GM12878 (cell line): ENCODE measurements around the gene STARD10. TPM values are rescaled to one million over a fixed set of nuclear protein-coding genes. Genes with fewer than 3 reads are reported as not detected.

Experiments
- ATAC-seq: fragments of 200-7000 bp; cut with Tn5 transposase; 3 replicates; pipeline ENCODE4 v1.9.1; 2020; ENCODE audit warnings: mild to moderate bottlenecking, moderate library complexity
- BruUV-seq: library from RNA; stranded (reverse); fragments of 400-500 nt; replicated peaks from 2 replicates; lab custom pipeline; 2021; lab: Mats Ljungman, UMichigan
- CTCF ChIA-PET: fragments of 300-600 bp; sonication (Branson Sonifier 250); formaldehyde crosslinking; extraction: SDS; loops from one replicate; lab custom pipeline; 2021; ENCODE audit warnings: inconsistent platforms; lab: Yijun Ruan, JAX
- POLR2A ChIA-PET: fragments of 350-600 bp; formaldehyde crosslinking; extraction: SDS; loops from one replicate; lab custom pipeline; 2021; ENCODE audit warnings: inconsistent platforms; lab: Charles Lee
- RAD21 ChIA-PET: fragments of 300-600 bp; sonication (Branson Sonifier 250); formaldehyde crosslinking; loops from one replicate; lab custom pipeline; 2023; ENCODE audit warnings: antibody characterized with exemption; ENCODE audit not compliant: unreplicated experiment; lab: Charles Lee
- SMC1A ChIA-PET: fragments of 300-600 bp; sonication (Branson Sonifier 250); formaldehyde crosslinking; loops from one replicate; lab custom pipeline; 2023; ENCODE audit not compliant: unreplicated experiment, uncharacterized antibody; lab: Charles Lee
- DNase-seq: peaks from one replicate; pipeline ENCODE4 v3.0.0-alpha.2; 2011; ENCODE audit warnings: low read depth, low spot score
- FAIRE-seq: peaks from 3 replicates; lab custom pipeline; 2011; peaks lifted over from hg19 to GRCh38; lab: Jason Lieb, UNC
- H2AFZ ChIP-seq: 2 replicates; pipeline ENCODE4 v1.6.0; 2011; ENCODE audit warnings: low read depth, low read length, control low read depth; ENCODE audit not compliant: control insufficient read depth
- H3K27ac ChIP-seq: 2 replicates; pipeline ENCODE4 v1.5.1; 2011; ENCODE audit warnings: control low read depth; ENCODE audit not compliant: control insufficient read depth, insufficient read depth
- H3K27me3 ChIP-seq, 2 experiments: replicated peaks in 1 of 2; 2 replicates each; pipeline versions ENCODE4 v1.6.0 to v1.6.1; 2011; ENCODE audit warnings: low read length in 1 of 2; ENCODE audit not compliant: control insufficient read depth in 2 of 2, insufficient read depth in 2 of 2
- H3K36me3 ChIP-seq, 2 experiments: 2 replicates each; pipeline ENCODE4 v1.5.1; 2011; ENCODE audit warnings: low read length in 1 of 2; ENCODE audit not compliant: control insufficient read depth in 2 of 2, insufficient read depth in 2 of 2
- H3K4me1 ChIP-seq: 2 replicates; pipeline ENCODE4 v1.6.1; 2011; ENCODE audit warnings: mild to moderate bottlenecking, low read length, moderate library complexity, mixed read lengths; ENCODE audit not compliant: control insufficient read depth, insufficient read depth
- H3K4me2 ChIP-seq: 2 replicates; pipeline ENCODE4 v1.6.0; 2011; ENCODE audit warnings: control low read depth; ENCODE audit not compliant: control insufficient read depth, insufficient read depth
- H3K4me3 ChIP-seq: fragments of 200-600 bp; sonication (generic); 2 replicates; pipeline ENCODE4 v1.5.1; 2016
- H3K79me2 ChIP-seq: 2 replicates; pipeline ENCODE4 v1.6.0; 2011; ENCODE audit warnings: low read length; ENCODE audit not compliant: control insufficient read depth, insufficient read depth
- H3K9ac ChIP-seq: 2 replicates; pipeline ENCODE4 v1.8.0; 2011; ENCODE audit warnings: low read length, control low read depth, mixed read lengths; ENCODE audit not compliant: control insufficient read depth, insufficient read depth
- H3K9me3 ChIP-seq: replicated peaks from 3 replicates; pipeline ENCODE4 v1.5.1; 2011; ENCODE audit warnings: mild to moderate bottlenecking, low read length; ENCODE audit not compliant: control insufficient read depth, insufficient read depth
- H4K20me1 ChIP-seq: 2 replicates; pipeline ENCODE4 v1.6.0; 2011; ENCODE audit not compliant: control insufficient read depth, insufficient read depth
- HDGF ChIP-seq: fragments of 450-650 bp; IDR thresholded peaks from 2 replicates; pipeline ENCODE4 v1.6.1; 2016; ENCODE audit warnings: antibody characterized with exemption
- LARP7 ChIP-seq: fragments of 450-650 bp; IDR thresholded peaks from 2 replicates; pipeline ENCODE4 v1.6.1; 2017; ENCODE audit warnings: mild to moderate bottlenecking
- MYC ChIP-seq: IDR thresholded peaks from 2 replicates; pipeline ENCODE4 v1.6.1; 2011; ENCODE audit warnings: mild to moderate bottlenecking, low read length, moderate library complexity, inconsistent platforms; ENCODE audit not compliant: insufficient read depth, insufficient replicate concordance, insufficient read length, severe bottlenecking
- NFIC ChIP-seq: IDR thresholded peaks from 2 replicates; pipeline ENCODE4 v1.6.1; 2012; ENCODE audit warnings: low read depth, mild to moderate bottlenecking, inconsistent platforms, low read length, moderate library complexity
- PAX8 ChIP-seq: fragments of 450-650 bp; IDR thresholded peaks from 2 replicates; pipeline ENCODE4 v1.6.1; 2017; ENCODE audit warnings: mild to moderate bottlenecking, moderate library complexity
- RAD51 ChIP-seq: fragments of 450-650 bp; IDR thresholded peaks from 2 replicates; pipeline ENCODE4 v1.6.1; 2016; ENCODE audit warnings: moderate library complexity, mild to moderate bottlenecking, inconsistent platforms
- RB1 ChIP-seq: fragments of 450-650 bp; formaldehyde crosslinking; IDR thresholded peaks from 2 replicates; pipeline ENCODE4 v1.6.1; 2017; ENCODE audit warnings: mild to moderate bottlenecking, borderline replicate concordance
- SIX5 ChIP-seq: IDR thresholded peaks from 2 replicates; pipeline ENCODE4 v1.6.1; 2011; ENCODE audit warnings: mild to moderate bottlenecking, low read depth, low read length, moderate library complexity; ENCODE audit not compliant: severe bottlenecking
- SREBF2 ChIP-seq: IDR thresholded peaks from 2 replicates; pipeline ENCODE4 v1.6.1; 2012; ENCODE audit warnings: mild to moderate bottlenecking, low read length
- STAT1 ChIP-seq: fragments of 450-650 bp; conservative IDR thresholded peaks from 2 replicates; pipeline ENCODE4 v1.6.1; 2014; ENCODE audit warnings: antibody characterized with exemption, mild to moderate bottlenecking
- SUPT20H ChIP-seq: IDR thresholded peaks from 2 replicates; pipeline ENCODE4 v1.6.1; 2011; ENCODE audit warnings: low read depth, mild to moderate bottlenecking, low read length, moderate library complexity, borderline replicate concordance; ENCODE audit not compliant: control insufficient read depth
- YY1 ChIP-seq: IDR thresholded peaks from 2 replicates; pipeline ENCODE4 v1.6.1; 2011; ENCODE audit warnings: low read depth, mild to moderate bottlenecking, low read length
- ZNF384 ChIP-seq: IDR thresholded peaks from 2 replicates; pipeline ENCODE4 v1.6.1; 2012; ENCODE audit warnings: low read depth, mild to moderate bottlenecking, low read length, improper control_type of control experiment, borderline replicate concordance
- ZZZ3 ChIP-seq: IDR thresholded peaks from 2 replicates; pipeline ENCODE4 v1.6.1; 2011; ENCODE audit warnings: low read depth; ENCODE audit not compliant: control insufficient read depth, insufficient read length
- WGBS: methylation state at CpG from one replicate; pipeline ENCODE4 v1.1.6; 2016; ENCODE audit warnings: low lambda C conversion rate; ENCODE audit not compliant: insufficient replicate concordance, insufficient coverage; ENCODE audit errors: missing lambda C conversion rate; 5-methylcytosine and 5-hydroxymethylcytosine counted together
- in situ Hi-C: fragments of 300-500 bp; cut with MboI; formaldehyde crosslinking; loops from 9 replicates; pipeline ENCODE4 v1.14.3; 2018; ENCODE audit warnings: mixed read lengths
- intact Hi-C: fragments of 100-400 bp; cut with micrococcal nuclease; formaldehyde crosslinking; loops from one replicate; pipeline ENCODE4 v1.14.2; 2022; ENCODE audit not compliant: unreplicated experiment
- polyA plus RNA-seq, 11 experiments: library from polyadenylated mRNA; depleted of rRNA in 4 of 11; unstranded in 6 of 11; stranded (reverse) in 5 of 11; fragments of >200 nt; fragmentation: Nextera tagmentation in 4 of 11; fragmentation: Illumina TruSeq in 1 of 11; extraction: Ambion mirVana in 4 of 11; extraction: Trizol in 1 of 11; gene quantifications; 1 replicate in 1 of 11; 2 replicates in 10 of 11; pipeline versions ENCODE4 v1.2.1 to v1.2.3, GENCODE V29; 2011 to 2016; ENCODE audit warnings: inconsistent platforms in 2 of 11, missing spikeins in 2 of 11, low read depth in 1 of 11
- total RNA-seq, 4 experiments: library from RNA; depleted of rRNA in 3 of 4; stranded (reverse); fragments of >200 nt in 3 of 4; fragmentation: Illumina TruSeq in 1 of 4; extraction: Trizol in 1 of 4; gene quantifications; 2 replicates each; pipeline versions ENCODE4 v1.2.1 to v1.2.3, GENCODE V29; 2013 to 2021
- TF ChIP-seq, protein P1 (sequence below): fragments of 450-650 bp; IDR thresholded peaks from 2 replicates; pipeline ENCODE4 v1.6.1; 2016; ENCODE audit warnings: mild to moderate bottlenecking, moderate library complexity, borderline replicate concordance
- TF ChIP-seq, protein P2 (sequence below): fragments of 450-650 bp; IDR thresholded peaks from 2 replicates; pipeline ENCODE4 v1.6.1; 2016; ENCODE audit warnings: mild to moderate bottlenecking
- TF ChIP-seq, protein P3 (sequence below): IDR thresholded peaks from 2 replicates; pipeline ENCODE4 v1.6.1; 2011; ENCODE audit warnings: low read depth, mild to moderate bottlenecking, low read length, moderate library complexity, borderline replicate concordance; ENCODE audit errors: extremely low read depth

STARD10 gene
- total and polyA plus RNA-seq, 10 of the 15 experiments (the other 5 are each of a cell fraction or from before 2014, with no cell fraction given): 0.15 to 43.2 (median 23.1) TPM

DNA sequence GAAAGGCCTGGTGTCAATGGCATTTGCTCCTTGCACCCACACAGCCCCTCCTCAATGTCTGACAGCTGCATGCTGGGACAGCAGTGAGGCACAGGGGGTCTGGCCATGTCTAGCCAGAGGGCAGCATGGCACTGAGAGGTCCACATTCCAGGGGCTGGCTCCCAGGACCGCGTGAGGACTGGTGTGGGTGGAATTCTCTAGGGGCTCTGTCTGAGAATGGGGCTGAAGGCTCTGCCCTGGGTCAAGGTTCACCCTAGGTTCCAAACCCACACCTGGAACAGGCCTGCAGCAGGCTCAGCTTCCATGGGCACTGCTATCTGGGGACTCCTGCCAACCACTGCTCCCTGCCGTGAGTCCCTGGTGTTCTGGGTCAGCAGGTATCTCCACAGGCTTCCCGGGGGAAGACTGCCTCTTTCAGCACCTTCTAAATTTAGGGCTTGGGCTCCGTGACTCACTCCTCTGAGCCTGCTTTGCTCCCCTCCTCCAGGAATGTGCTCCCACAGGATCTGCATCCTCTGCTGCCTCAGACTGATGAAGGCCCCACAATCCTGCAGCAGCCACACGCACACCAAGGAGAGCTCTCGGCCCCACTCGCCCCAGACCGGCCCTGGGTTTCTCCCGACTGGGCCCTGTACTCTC is 4.2 kb downstream of the STARD10 start:
- H3K9me3 ChIP-seq: no peaks in the 10 kb centered on the region
- no peaks in the 10 kb centered on the region for H3K36me3 ChIP-seq
- H3K79me2 ChIP-seq: no peaks in the 10 kb centered on the region
- H3K4me3 ChIP-seq: no peak overlapping the region
- TF ChIP-seq RB1 (no peak), SIX5 (no peak), RAD51 (no peak), SUPT20H (no peak), SREBF2 (no peak), HDGF (no peak), NFIC (no peak), MYC (no peak), YY1 (no peak), ZNF384 (no peak), PAX8 (no peak), LARP7 (no peak), ZZZ3 (no peak), STAT1 (no peak)
- TF ChIP-seq, protein P1, sequence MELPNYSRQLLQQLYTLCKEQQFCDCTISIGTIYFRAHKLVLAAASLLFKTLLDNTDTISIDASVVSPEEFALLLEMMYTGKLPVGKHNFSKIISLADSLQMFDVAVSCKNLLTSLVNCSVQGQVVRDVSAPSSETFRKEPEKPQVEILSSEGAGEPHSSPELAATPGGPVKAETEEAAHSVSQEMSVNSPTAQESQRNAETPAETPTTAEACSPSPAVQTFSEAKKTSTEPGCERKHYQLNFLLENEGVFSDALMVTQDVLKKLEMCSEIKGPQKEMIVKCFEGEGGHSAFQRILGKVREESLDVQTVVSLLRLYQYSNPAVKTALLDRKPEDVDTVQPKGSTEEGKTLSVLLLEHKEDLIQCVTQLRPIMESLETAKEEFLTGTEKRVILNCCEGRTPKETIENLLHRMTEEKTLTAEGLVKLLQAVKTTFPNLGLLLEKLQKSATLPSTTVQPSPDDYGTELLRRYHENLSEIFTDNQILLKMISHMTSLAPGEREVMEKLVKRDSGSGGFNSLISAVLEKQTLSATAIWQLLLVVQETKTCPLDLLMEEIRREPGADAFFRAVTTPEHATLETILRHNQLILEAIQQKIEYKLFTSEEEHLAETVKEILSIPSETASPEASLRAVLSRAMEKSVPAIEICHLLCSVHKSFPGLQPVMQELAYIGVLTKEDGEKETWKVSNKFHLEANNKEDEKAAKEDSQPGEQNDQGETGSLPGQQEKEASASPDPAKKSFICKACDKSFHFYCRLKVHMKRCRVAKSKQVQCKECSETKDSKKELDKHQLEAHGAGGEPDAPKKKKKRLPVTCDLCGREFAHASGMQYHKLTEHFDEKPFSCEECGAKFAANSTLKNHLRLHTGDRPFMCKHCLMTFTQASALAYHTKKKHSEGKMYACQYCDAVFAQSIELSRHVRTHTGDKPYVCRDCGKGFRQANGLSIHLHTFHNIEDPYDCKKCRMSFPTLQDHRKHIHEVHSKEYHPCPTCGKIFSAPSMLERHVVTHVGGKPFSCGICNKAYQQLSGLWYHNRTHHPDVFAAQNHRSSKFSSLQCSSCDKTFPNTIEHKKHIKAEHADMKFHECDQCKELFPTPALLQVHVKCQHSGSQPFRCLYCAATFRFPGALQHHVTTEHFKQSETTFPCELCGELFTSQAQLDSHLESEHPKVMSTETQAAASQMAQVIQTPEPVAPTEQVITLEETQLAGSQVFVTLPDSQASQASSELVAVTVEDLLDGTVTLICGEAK: no peak
- TF ChIP-seq, protein P2, sequence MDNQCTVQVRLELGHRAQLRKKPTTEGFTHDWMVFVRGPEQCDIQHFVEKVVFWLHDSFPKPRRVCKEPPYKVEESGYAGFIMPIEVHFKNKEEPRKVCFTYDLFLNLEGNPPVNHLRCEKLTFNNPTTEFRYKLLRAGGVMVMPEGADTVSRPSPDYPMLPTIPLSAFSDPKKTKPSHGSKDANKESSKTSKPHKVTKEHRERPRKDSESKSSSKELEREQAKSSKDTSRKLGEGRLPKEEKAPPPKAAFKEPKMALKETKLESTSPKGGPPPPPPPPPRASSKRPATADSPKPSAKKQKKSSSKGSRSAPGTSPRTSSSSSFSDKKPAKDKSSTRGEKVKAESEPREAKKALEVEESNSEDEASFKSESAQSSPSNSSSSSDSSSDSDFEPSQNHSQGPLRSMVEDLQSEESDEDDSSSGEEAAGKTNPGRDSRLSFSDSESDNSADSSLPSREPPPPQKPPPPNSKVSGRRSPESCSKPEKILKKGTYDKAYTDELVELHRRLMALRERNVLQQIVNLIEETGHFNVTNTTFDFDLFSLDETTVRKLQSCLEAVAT: no peak
- TF ChIP-seq, protein P3, sequence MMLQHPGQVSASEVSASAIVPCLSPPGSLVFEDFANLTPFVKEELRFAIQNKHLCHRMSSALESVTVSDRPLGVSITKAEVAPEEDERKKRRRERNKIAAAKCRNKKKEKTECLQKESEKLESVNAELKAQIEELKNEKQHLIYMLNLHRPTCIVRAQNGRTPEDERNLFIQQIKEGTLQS: no peak
- ChIA-PET POLR2A (no interaction called here), RAD21 (interaction anchor here (10.5 kb wide), 1 partner anchor 64 kb away, joined by 256 read pairs; no protein-coding TSS in a partner anchor), SMC1A (interaction anchor here (1.8 kb wide), 1 partner anchor 64 kb away, joined by 7 read pairs; no protein-coding TSS in a partner anchor), CTCF (interaction anchor here (0.5 to 15.0 kb wide), 3 partner anchors 37 to 63 kb away, joined by 3 to 469 read pairs (median 3); no protein-coding TSS in a partner anchor)
- H3K9ac ChIP-seq: no peak overlapping the region
- DNase-seq (no peak), FAIRE-seq (no peak), ATAC-seq (no peak)
- H2AFZ ChIP-seq: no peak overlapping the region
- H3K4me2 ChIP-seq: no peak overlapping the region
- intact Hi-C loops (loop anchor here (5.0 kb wide), 1 partner anchor 47 kb away; no protein-coding TSS in a partner anchor), in situ Hi-C loops (loop anchor here (10.0 kb wide), 1 partner anchor 65 kb away; no protein-coding TSS in a partner anchor)
- H3K4me1 ChIP-seq: peaks cover 33% of the 10 kb centered on the region
- no TSS peak for BruUV-seq
- no peaks in the 10 kb centered on the region for H3K27me3 ChIP-seq
- H3K27ac ChIP-seq: no peak overlapping the region
- no peaks in the 10 kb centered on the region for H4K20me1 ChIP-seq
- WGBS: 86% methylated on average over 10 of the region's 10 CpGs
